K562 (cell line): ENCODE data around the gene PEDS1. TPM values are rescaled to one million over a fixed set of nuclear protein-coding genes. Genes with fewer than 3 reads are reported as not detected.
A peak's percentile ranks its signal among the peaks of the same experiment; 100 is the strongest.

ENCODE experiments used
- ATAC-seq: fragments of 200-7000 bp; cut with Tn5 transposase; 3 replicates; pipeline ENCODE4 v1.9.1; 2020; ENCODE audit warnings: moderate library complexity
- BruUV-seq: library from RNA; stranded (reverse); fragments of 400-500 nt; replicated peaks from 2 replicates; lab custom pipeline; 2021; lab: Mats Ljungman, UMichigan
- CTCF ChIA-PET: fragments of 300-600 bp; formaldehyde crosslinking; extraction: SDS; loops from one replicate; lab custom pipeline; 2021; ENCODE audit warnings: low intra/inter-chr PET ratio; lab: Yijun Ruan, JAX
- POLR2A ChIA-PET: fragments of 300-600, 350-650 bp; sonication (Branson Sonifier 250); formaldehyde crosslinking; extraction: SDS; loops from one replicate; lab custom pipeline; 2021; ENCODE audit warnings: antibody characterized with exemption, inconsistent platforms; lab: Yijun Ruan, JAX
- DNase-seq, 4 experiments: peaks; one replicate each; pipeline versions ENCODE4 v3.0.0 to v3.0.0-alpha.2; 2011 to 2018; ENCODE audit warnings: low spot score in 3 of 4, mixed read lengths in 3 of 4; ENCODE audit errors: extremely low read depth in 1 of 4
- FAIRE-seq: peaks from 2 replicates; lab custom pipeline; 2011; peaks lifted over from hg19 to GRCh38; lab: Jason Lieb, UNC
- H2AFZ ChIP-seq: 2 replicates; pipeline ENCODE4 v1.6.0; 2011; ENCODE audit warnings: low read depth, low read length, control low read depth, inconsistent platforms
- H3K27ac ChIP-seq: fragments of 200-600 bp; 3 replicates; pipeline ENCODE4 v1.8.0; 2011; ENCODE audit warnings: low read depth, mild to moderate bottlenecking, control low read depth, inconsistent platforms, low read length, moderate library complexity, mixed read lengths; ENCODE audit errors: extremely low read depth
- H3K27me3 ChIP-seq, 2 experiments: fragments of 300-600 bp in 1 of 2; 2 replicates in 1 of 2; 3 replicates in 1 of 2; pipeline versions ENCODE4 v1.6.0 to v1.8.0; 2011; ENCODE audit warnings: inconsistent platforms in 2 of 2, low read length in 2 of 2, mild to moderate bottlenecking in 1 of 2, mixed read lengths in 1 of 2, moderate library complexity in 1 of 2; ENCODE audit not compliant: control insufficient read depth in 2 of 2, insufficient read depth in 2 of 2
- H3K36me3 ChIP-seq: fragments of 300-600 bp; 3 replicates; pipeline ENCODE4 v1.8.0; 2011; ENCODE audit warnings: mild to moderate bottlenecking, low read length, inconsistent platforms; ENCODE audit not compliant: control insufficient read depth, insufficient read depth
- H3K4me1 ChIP-seq, 2 experiments: fragments of 200-600 bp in 1 of 2; replicated peaks in 1 of 2; 2 replicates in 1 of 2; 3 replicates in 1 of 2; pipeline versions ENCODE4 v1.5.1 to v1.8.0; 2011; ENCODE audit warnings: inconsistent platforms in 2 of 2, low read length in 2 of 2, mild to moderate bottlenecking in 1 of 2, mixed read lengths in 1 of 2, moderate library complexity in 1 of 2; ENCODE audit not compliant: control insufficient read depth in 2 of 2, insufficient read depth in 2 of 2
- H3K4me2 ChIP-seq: 2 replicates; pipeline ENCODE4 v1.6.1; 2011; ENCODE audit warnings: low read length, control low read depth, inconsistent platforms, mixed read lengths; ENCODE audit not compliant: insufficient read depth
- H3K4me3 ChIP-seq: fragments of 200-600 bp; sonication (generic), shearing (Covaris generic); 2 replicates; pipeline ENCODE4 v1.5.1; 2016; ENCODE audit warnings: control low read depth, inconsistent platforms
- H3K79me2 ChIP-seq: fragments of 200-600 bp; 3 replicates; pipeline ENCODE4 v1.8.0; 2011; ENCODE audit warnings: low read length, inconsistent platforms; ENCODE audit not compliant: control insufficient read depth, insufficient read depth
- H3K9ac ChIP-seq, 2 experiments: 2 replicates each; pipeline versions ENCODE4 v1.6.0 to v1.6.1; 2011; ENCODE audit warnings: low read depth in 2 of 2, low read length in 2 of 2, control low read depth in 1 of 2, inconsistent platforms in 1 of 2, mild to moderate bottlenecking in 1 of 2, mixed read lengths in 1 of 2; ENCODE audit not compliant: insufficient read depth in 1 of 2
- H3K9me1 ChIP-seq: one replicate; pipeline ENCODE4 v1.6.0; 2011; ENCODE audit warnings: inconsistent platforms, mild to moderate bottlenecking, low read length, moderate library complexity; ENCODE audit not compliant: control insufficient read depth, insufficient read depth
- H3K9me3 ChIP-seq: replicated peaks from 2 replicates; pipeline ENCODE4 v1.5.1; 2011; ENCODE audit warnings: low read depth, low read length, inconsistent platforms; ENCODE audit not compliant: control insufficient read depth, insufficient read depth
- H4K20me1 ChIP-seq: replicated peaks from 2 replicates; pipeline ENCODE4 v1.6.1; 2011; ENCODE audit warnings: low read length, inconsistent platforms, mixed read lengths; ENCODE audit not compliant: control insufficient read depth, insufficient read depth
- DDX20 ChIP-seq: fragments of 450-650 bp; IDR thresholded peaks from 2 replicates; pipeline ENCODE4 v1.6.1; 2016; ENCODE audit warnings: missing genetic modification characterization, low read depth, mild to moderate bottlenecking, missing compliant biosample characterization, moderate library complexity
- HMBOX1 ChIP-seq: sonication (generic); IDR thresholded peaks from 2 replicates; pipeline ENCODE4 v1.6.1; 2016
- SP1 ChIP-seq: sonication (generic); formaldehyde crosslinking; IDR thresholded peaks from 2 replicates; pipeline ENCODE4 v1.8.1; 2022; ENCODE audit warnings: mild to moderate bottlenecking, missing genetic modification reagents
- SPI1 ChIP-seq: IDR thresholded peaks from 2 replicates; pipeline ENCODE4 v1.6.1; 2011; ENCODE audit warnings: low read depth, low read length, control low read depth, borderline replicate concordance
- ZKSCAN8 ChIP-seq: fragments of 200-800 bp; sonication (Bioruptor generic); IDR thresholded peaks from 2 replicates; pipeline ENCODE4 v1.6.1; 2016; ENCODE audit warnings: missing genetic modification characterization, missing compliant biosample characterization
- WGBS: fragments of 100-300 bp; shearing (Covaris generic); methylation state at CpG from one replicate; pipeline ENCODE4 v1.1.6; 2016; ENCODE audit warnings: low coverage, mixed read lengths; ENCODE audit not compliant: insufficient coverage; ENCODE audit errors: missing lambda C conversion rate; 5-methylcytosine and 5-hydroxymethylcytosine counted together
- in situ Hi-C: fragments of 300-500 bp; cut with MboI; formaldehyde crosslinking; loops from 4 replicates; pipeline ENCODE4 v1.15.0; 2018; ENCODE audit warnings: inconsistent platforms, mixed read lengths
- intact Hi-C: fragments of 100-400 bp; cut with micrococcal nuclease; formaldehyde crosslinking; loops from 2 replicates; pipeline ENCODE4 v1.14.2; 2022
- polyA plus RNA-seq, 8 experiments: library from polyadenylated mRNA; depleted of rRNA in 4 of 8; stranded (reverse) in 5 of 8; unstranded in 3 of 8; fragments of >200 nt; fragmentation: Nextera tagmentation in 2 of 8; fragmentation: Illumina TruSeq in 1 of 8; extraction: Ambion mirVana in 2 of 8; extraction: Trizol in 1 of 8; gene quantifications; 2 replicates each; pipeline versions ENCODE4 v1.2.1 to v1.2.3, GENCODE V29; 2011 to 2014; ENCODE audit warnings: inconsistent platforms in 1 of 8, missing spikeins in 1 of 8
- total RNA-seq, 7 experiments: library from RNA; depleted of rRNA in 6 of 7; stranded (reverse); fragments of >200 nt in 6 of 7; fragmentation: Illumina TruSeq in 2 of 7; extraction: Trizol in 2 of 7; gene quantifications; 2 replicates each; pipeline versions ENCODE4 v1.2.1 to v1.2.3, GENCODE V29; 2011 to 2021; ENCODE audit warnings: low replicate concordance in 1 of 7

PEDS1 gene
- total and polyA plus RNA-seq, 9 of the 15 experiments (the other 6 are each of a cell fraction or from before 2014, with no cell fraction given), result 2.9 to 38.5 (median 24.2) TPM

GRCh38 chr20:50195524-50196120 is 42.1 kb upstream of the PEDS1 start:
- intact Hi-C loops (no loop called here), in situ Hi-C loops (no loop called here)
- ChIA-PET POLR2A (interaction anchor here (0.6 to 2.4 kb wide), 11 partner anchors 7 to 389 kb away, joined by 3 to 17 read pairs (median 4); no protein-coding TSS in a partner anchor), CTCF (no interaction called here)
- Histone ChIP-seq H2AFZ (0 out of 2 replicates have a peak overlapping the region, but pooled peaks have one; percentile 1), H4K20me1 (peaks cover 16% of the 10 kb centered on the region; the same call in 1 of the 2 replicates), H3K9me3 (no peaks in the 10 kb centered on the region; the same call in 1 of the 2 replicates), H3K27me3 (no peaks in the 10 kb centered on the region), H3K36me3 (peaks cover 18% of the 10 kb centered on the region), H3K27ac (peak overlapping the region; percentile 4; the same call in 1 of the 3 replicates), H3K9ac (peak overlapping the region in 1 of 2 experiments; percentile 30; a peak in 1 of 4 replicates), H3K9me1 (peaks cover 12% of the 10 kb centered on the region), H3K79me2 (peaks cover 41% of the 10 kb centered on the region), H3K4me2 (peak overlapping the region; percentile 96; the same call in 1 of the 2 replicates), H3K4me1 (peaks cover 42 to 69% of the 10 kb centered on the region in 2 experiments), H3K4me3 (no peak overlapping the region)
- DNase-seq (no peak), FAIRE-seq (no peak), ATAC-seq (0 out of 3 replicates have a peak, but pooled peaks have one; percentile 0)
- WGBS, result 55% methylated on average over 11 of the region's 13 CpGs
- no TSS peak for BruUV-seq
- TF ChIP-seq SP1, result 0 out of 2 replicates have a peak, but pooled peaks have one; percentile 43
- TF ChIP-seq DDX20, result no peak
- 0 out of 2 replicates have a peak, but pooled peaks have one; percentile 17 for TF ChIP-seq SPI1
- TF ChIP-seq ZKSCAN8, result 0 out of 2 replicates have a peak, but pooled peaks have one; percentile 10
- TF ChIP-seq HMBOX1, result peak; percentile 45
